ENCODE measurements around the gene RFX1.
"Not testable (repeated sequence)": the region's sequence is repeated elsewhere in the genome, so short reads cannot be mapped to it uniquely, and the experiment has no call there.

DNA sequence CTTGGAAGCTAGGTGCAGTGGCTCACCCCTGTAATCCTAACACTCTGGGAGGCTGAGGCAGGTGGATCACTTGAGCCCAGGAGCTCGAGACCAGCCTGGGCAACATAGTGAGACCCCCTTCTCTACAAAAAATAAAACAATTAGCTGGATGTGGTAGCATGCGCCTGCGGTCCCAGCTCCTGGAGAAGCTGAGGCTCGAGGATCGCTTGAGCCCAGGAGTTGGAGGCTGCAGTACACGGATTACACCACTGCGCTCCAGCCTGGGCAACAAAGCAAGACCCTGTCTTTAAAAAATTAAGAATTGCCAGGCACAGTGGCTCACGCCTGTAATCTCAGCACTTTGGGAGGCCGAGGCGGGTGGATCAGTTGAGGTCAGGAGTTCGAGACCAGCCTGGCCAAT lies 44.8 kb upstream of the RFX1 start:
- not testable (repeated sequence) for TF ChIP-seq TAF7 (tag; IDR thresholded peaks at IDR 0.05); NRF1 (conservative IDR thresholded peaks at IDR 0.05 in 1 of 2, IDR thresholded peaks at IDR 0.05 in 1 of 2); FOXP1 (CRISPR knock-in tag; IDR thresholded peaks at IDR 0.05); POU5F1 (IDR thresholded peaks at IDR 0.05; ENCODE audit: borderline replicate concordance, low read depth, low read length, partially characterized antibody); ERF (CRISPR knock-in tag; IDR thresholded peaks at IDR 0.05)
- TF ChIP-seq, protein P1, sequence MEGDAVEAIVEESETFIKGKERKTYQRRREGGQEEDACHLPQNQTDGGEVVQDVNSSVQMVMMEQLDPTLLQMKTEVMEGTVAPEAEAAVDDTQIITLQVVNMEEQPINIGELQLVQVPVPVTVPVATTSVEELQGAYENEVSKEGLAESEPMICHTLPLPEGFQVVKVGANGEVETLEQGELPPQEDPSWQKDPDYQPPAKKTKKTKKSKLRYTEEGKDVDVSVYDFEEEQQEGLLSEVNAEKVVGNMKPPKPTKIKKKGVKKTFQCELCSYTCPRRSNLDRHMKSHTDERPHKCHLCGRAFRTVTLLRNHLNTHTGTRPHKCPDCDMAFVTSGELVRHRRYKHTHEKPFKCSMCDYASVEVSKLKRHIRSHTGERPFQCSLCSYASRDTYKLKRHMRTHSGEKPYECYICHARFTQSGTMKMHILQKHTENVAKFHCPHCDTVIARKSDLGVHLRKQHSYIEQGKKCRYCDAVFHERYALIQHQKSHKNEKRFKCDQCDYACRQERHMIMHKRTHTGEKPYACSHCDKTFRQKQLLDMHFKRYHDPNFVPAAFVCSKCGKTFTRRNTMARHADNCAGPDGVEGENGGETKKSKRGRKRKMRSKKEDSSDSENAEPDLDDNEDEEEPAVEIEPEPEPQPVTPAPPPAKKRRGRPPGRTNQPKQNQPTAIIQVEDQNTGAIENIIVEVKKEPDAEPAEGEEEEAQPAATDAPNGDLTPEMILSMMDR (IDR thresholded peaks at IDR 0.05 in 2 of 3, conservative IDR thresholded peaks at IDR 0.05 in 1 of 3; ENCODE audit: insufficient read depth in 2 of 3, low read depth in 1 of 3, low read length in 3 of 3), result not testable (repeated sequence)
- TF ChIP-seq, protein P2, sequence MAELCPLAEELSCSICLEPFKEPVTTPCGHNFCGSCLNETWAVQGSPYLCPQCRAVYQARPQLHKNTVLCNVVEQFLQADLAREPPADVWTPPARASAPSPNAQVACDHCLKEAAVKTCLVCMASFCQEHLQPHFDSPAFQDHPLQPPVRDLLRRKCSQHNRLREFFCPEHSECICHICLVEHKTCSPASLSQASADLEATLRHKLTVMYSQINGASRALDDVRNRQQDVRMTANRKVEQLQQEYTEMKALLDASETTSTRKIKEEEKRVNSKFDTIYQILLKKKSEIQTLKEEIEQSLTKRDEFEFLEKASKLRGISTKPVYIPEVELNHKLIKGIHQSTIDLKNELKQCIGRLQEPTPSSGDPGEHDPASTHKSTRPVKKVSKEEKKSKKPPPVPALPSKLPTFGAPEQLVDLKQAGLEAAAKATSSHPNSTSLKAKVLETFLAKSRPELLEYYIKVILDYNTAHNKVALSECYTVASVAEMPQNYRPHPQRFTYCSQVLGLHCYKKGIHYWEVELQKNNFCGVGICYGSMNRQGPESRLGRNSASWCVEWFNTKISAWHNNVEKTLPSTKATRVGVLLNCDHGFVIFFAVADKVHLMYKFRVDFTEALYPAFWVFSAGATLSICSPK (IDR thresholded peaks at IDR 0.05; ENCODE audit: borderline replicate concordance), result not testable (repeated sequence)
